ENCODE measurements around the gene MTNR1B. TPM values are rescaled to one million over a fixed set of nuclear protein-coding genes. Genes with fewer than 3 reads are reported as not detected.

Gene MTNR1B
- total RNA-seq, 1 experiment from 2014 or later, result not detected

DNA sequence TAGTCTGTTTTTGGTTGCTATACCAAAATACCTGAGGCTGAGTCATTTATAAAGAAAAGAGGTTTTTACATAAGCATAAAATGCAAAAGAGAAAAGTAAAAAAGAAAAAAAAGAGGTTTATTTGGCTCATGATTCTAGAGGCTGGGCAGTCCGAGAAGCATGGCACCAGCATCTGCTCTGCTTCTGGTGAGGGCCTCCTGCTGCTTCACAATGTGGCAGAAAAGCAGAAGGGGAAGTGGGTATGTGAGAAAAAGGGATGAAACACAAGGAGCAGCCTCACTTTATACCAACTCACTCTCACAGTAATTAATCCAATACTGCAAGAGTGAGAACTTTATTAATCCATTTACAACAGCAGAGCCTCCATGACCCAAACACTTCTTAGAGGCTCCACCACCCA lies 47.1 kb downstream of the MTNR1B start:
- BruUV-seq (replicated peaks), result no TSS peak
- no peaks in the 10 kb centered on the region for H3K79me2 ChIP-seq (ENCODE audit: low read depth)
- no peak overlapping the region for H2AFZ ChIP-seq
- no peaks in the 10 kb centered on the region for H3K27me3 ChIP-seq (ENCODE audit: insufficient read depth, low read depth)
- ChIA-PET POLR2A (ENCODE audit: unreplicated experiment) (no interaction called here), CTCF (no interaction called here)
- intact Hi-C loops (cut with micrococcal nuclease; ENCODE audit: unreplicated experiment), result no loop called here
- H3K4me1 ChIP-seq (replicated peaks; ENCODE audit: insufficient read depth), result peaks cover 7% of the 10 kb centered on the region; the same call in 1 of the 2 replicates
- no peaks in the 10 kb centered on the region for H4K20me1 ChIP-seq (ENCODE audit: insufficient read depth)
- no peak overlapping the region for H3K27ac ChIP-seq
- H3K4me3 ChIP-seq, result no peak overlapping the region
- H3K9me2 ChIP-seq (ENCODE audit: insufficient read depth), result no peaks in the 10 kb centered on the region
- DNase-seq, result no peak
- H3K4me2 ChIP-seq, result no peak overlapping the region
- H3F3A ChIP-seq (ENCODE audit: insufficient read depth, low read depth), result no peaks in the 10 kb centered on the region
- TF ChIP-seq, protein P1, sequence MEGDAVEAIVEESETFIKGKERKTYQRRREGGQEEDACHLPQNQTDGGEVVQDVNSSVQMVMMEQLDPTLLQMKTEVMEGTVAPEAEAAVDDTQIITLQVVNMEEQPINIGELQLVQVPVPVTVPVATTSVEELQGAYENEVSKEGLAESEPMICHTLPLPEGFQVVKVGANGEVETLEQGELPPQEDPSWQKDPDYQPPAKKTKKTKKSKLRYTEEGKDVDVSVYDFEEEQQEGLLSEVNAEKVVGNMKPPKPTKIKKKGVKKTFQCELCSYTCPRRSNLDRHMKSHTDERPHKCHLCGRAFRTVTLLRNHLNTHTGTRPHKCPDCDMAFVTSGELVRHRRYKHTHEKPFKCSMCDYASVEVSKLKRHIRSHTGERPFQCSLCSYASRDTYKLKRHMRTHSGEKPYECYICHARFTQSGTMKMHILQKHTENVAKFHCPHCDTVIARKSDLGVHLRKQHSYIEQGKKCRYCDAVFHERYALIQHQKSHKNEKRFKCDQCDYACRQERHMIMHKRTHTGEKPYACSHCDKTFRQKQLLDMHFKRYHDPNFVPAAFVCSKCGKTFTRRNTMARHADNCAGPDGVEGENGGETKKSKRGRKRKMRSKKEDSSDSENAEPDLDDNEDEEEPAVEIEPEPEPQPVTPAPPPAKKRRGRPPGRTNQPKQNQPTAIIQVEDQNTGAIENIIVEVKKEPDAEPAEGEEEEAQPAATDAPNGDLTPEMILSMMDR (conservative IDR thresholded peaks at IDR 0.05), result no peak
- no peak for TF ChIP-seq EZH2 (IDR thresholded peaks at IDR 0.05; ENCODE audit: low read depth)
- H3K9me3 ChIP-seq (ENCODE audit: insufficient read depth, low read depth), result no peaks in the 10 kb centered on the region
- H3K36me3 ChIP-seq (ENCODE audit: low read depth), result no peaks in the 10 kb centered on the region

- no peak overlapping the region for H3K27ac ChIP-seq
- no peak for TF ChIP-seq EZH2 (IDR thresholded peaks at IDR 0.05; ENCODE audit: low read depth)
- TF ChIP-seq, protein P1 (conservative IDR thresholded peaks at IDR 0.05), result 0 out of 2 replicates have a peak, but pooled peaks have one; percentile 21
- DNase-seq, result no peak
- H3K36me3 ChIP-seq (ENCODE audit: low read depth), result no peaks in the 10 kb centered on the region
- H3F3A ChIP-seq (ENCODE audit: insufficient read depth, low read depth), result no peaks in the 10 kb centered on the region
- no TSS peak for BruUV-seq (replicated peaks)
- H3K9me3 ChIP-seq (ENCODE audit: insufficient read depth, low read depth), result no peaks in the 10 kb centered on the region
- H3K9me2 ChIP-seq (ENCODE audit: insufficient read depth), result no peaks in the 10 kb centered on the region
- peaks cover 7% of the 10 kb centered on the region; the same call in 1 of the 2 replicates for H3K4me1 ChIP-seq (replicated peaks; ENCODE audit: insufficient read depth)
- ChIA-PET CTCF (no interaction called here), POLR2A (ENCODE audit: unreplicated experiment) (no interaction called here)
- no peaks in the 10 kb centered on the region for H4K20me1 ChIP-seq (ENCODE audit: insufficient read depth)
- H2AFZ ChIP-seq, result no peak overlapping the region
- H3K4me3 ChIP-seq, result no peak overlapping the region
- H3K27me3 ChIP-seq (ENCODE audit: insufficient read depth, low read depth), result no peaks in the 10 kb centered on the region
- no peak overlapping the region for H3K4me2 ChIP-seq
- intact Hi-C loops (cut with micrococcal nuclease; ENCODE audit: unreplicated experiment), result no loop called here
- no peaks in the 10 kb centered on the region for H3K79me2 ChIP-seq (ENCODE audit: low read depth)
Measured at GRCh38 chr11:93017821-93018690, 48.6 kb downstream of the MTNR1B start.

- Histone ChIP-seq H3K79me2 (ENCODE audit: low read depth) (no peaks in the 10 kb centered on the region), H3K4me1 (replicated peaks; ENCODE audit: insufficient read depth) (peaks cover 7% of the 10 kb centered on the region; the same call in 1 of the 2 replicates), H3K9me2 (ENCODE audit: insufficient read depth) (no peaks in the 10 kb centered on the region), H3K4me3 (no peak overlapping the region), H3F3A (ENCODE audit: insufficient read depth, low read depth) (no peaks in the 10 kb centered on the region), H4K20me1 (ENCODE audit: insufficient read depth) (no peaks in the 10 kb centered on the region), H2AFZ (0 out of 2 replicates have a peak overlapping the region, but pooled peaks have one; percentile 9), H3K27me3 (ENCODE audit: insufficient read depth, low read depth) (no peaks in the 10 kb centered on the region), H3K36me3 (ENCODE audit: low read depth) (no peaks in the 10 kb centered on the region), H3K4me2 (0 out of 2 replicates have a peak overlapping the region, but pooled peaks have one; percentile 9), H3K9me3 (ENCODE audit: insufficient read depth, low read depth) (no peaks in the 10 kb centered on the region), H3K27ac (no peak overlapping the region)
- DNase-seq, result peak in 1 of 2 experiments; percentile 7
- no peak for TF ChIP-seq EZH2 (IDR thresholded peaks at IDR 0.05; ENCODE audit: low read depth)
- TF ChIP-seq, protein P1 (conservative IDR thresholded peaks at IDR 0.05), result no peak
- ChIA-PET POLR2A (ENCODE audit: unreplicated experiment) (no interaction called here), CTCF (no interaction called here)
- no TSS peak for BruUV-seq (replicated peaks)
- intact Hi-C loops (cut with micrococcal nuclease; ENCODE audit: unreplicated experiment), result no loop called here
Measured at GRCh38 chr11:93020248-93021046, 51.0 kb downstream of the MTNR1B start.

Data from PC-9 (cell line).